OCI-LY3 (cell line): ENCODE measurements around the gene SLC17A2.

Experiments used
- H2AFZ ChIP-seq: fragments of 200-600, 300-600 bp; shearing (Covaris generic); 2 replicates; pipeline ENCODE4 v1.6.0; 2014; ENCODE audit warnings: antibody characterized with exemption, low read depth, low read length
- H3K27ac ChIP-seq: fragments of 200-600, 300-600 bp; sonication (generic); 2 replicates; pipeline ENCODE4 v1.5.1; 2014; ENCODE audit warnings: mild to moderate bottlenecking, low read length, moderate library complexity, mixed read lengths
- H3K27me3 ChIP-seq: fragments of 200-600, 300-600 bp; sonication (generic); 2 replicates; pipeline ENCODE4 v1.6.1; 2014; ENCODE audit warnings: low read depth, low read length, mixed read lengths
- H3K36me3 ChIP-seq: fragments of 200-600, 300-600 bp; sonication (generic); replicated peaks from 2 replicates; pipeline ENCODE3; 2014; ENCODE audit warnings: low read depth, low read length, mixed read lengths
- H3K4me1 ChIP-seq: fragments of 300-600, 200-600 bp; sonication (generic); 2 replicates; pipeline ENCODE4 v1.6.1; 2014; ENCODE audit warnings: low read length, mixed read lengths
- H3K4me2 ChIP-seq: fragments of 200-600, 300-600 bp; sonication (generic); 2 replicates; pipeline ENCODE4 v1.6.1; 2014; ENCODE audit warnings: low read length, mixed read lengths
- H3K4me3 ChIP-seq: fragments of 300-600, 200-600 bp; sonication (generic); 2 replicates; pipeline ENCODE4 v1.5.1; 2014; ENCODE audit warnings: antibody characterized with exemption, mild to moderate bottlenecking, low read length, moderate library complexity
- H3K79me2 ChIP-seq: fragments of 300-600, 200-600 bp; shearing (Covaris generic); 2 replicates; pipeline ENCODE4 v1.6.1; 2014; ENCODE audit warnings: mild to moderate bottlenecking, low read length, mixed read lengths
- H3K9ac ChIP-seq: fragments of 300-600, 200-600 bp; shearing (Covaris generic); 2 replicates; pipeline ENCODE4 v1.6.0; 2014; ENCODE audit warnings: mild to moderate bottlenecking, low read length, moderate library complexity
- H3K9me3 ChIP-seq: fragments of 200-600, 300-600 bp; shearing (Covaris generic); 2 replicates; pipeline ENCODE4 v1.6.1; 2014; ENCODE audit warnings: low read length, mixed read lengths; ENCODE audit not compliant: insufficient read depth
- H4K20me1 ChIP-seq: fragments of 200-600, 300-600 bp; sonication (generic); 2 replicates; pipeline ENCODE4 v1.6.1; 2016; ENCODE audit warnings: low read length, mixed read lengths; ENCODE audit not compliant: insufficient read depth
- CTCF ChIP-seq: fragments of 200-600, 300-600 bp; sonication (generic); IDR thresholded peaks from 2 replicates; pipeline ENCODE4 v1.5.1; 2014; ENCODE audit warnings: antibody characterized with exemption, low read length, low read depth
- EZH2phosphoT487 ChIP-seq: fragments of 200-600 bp; shearing (Covaris generic); IDR thresholded peaks from 2 replicates; pipeline ENCODE4 v1.6.1; 2018; ENCODE audit warnings: antibody characterized with exemption, mixed run types, low read depth

SLC17A2 gene

DNA sequence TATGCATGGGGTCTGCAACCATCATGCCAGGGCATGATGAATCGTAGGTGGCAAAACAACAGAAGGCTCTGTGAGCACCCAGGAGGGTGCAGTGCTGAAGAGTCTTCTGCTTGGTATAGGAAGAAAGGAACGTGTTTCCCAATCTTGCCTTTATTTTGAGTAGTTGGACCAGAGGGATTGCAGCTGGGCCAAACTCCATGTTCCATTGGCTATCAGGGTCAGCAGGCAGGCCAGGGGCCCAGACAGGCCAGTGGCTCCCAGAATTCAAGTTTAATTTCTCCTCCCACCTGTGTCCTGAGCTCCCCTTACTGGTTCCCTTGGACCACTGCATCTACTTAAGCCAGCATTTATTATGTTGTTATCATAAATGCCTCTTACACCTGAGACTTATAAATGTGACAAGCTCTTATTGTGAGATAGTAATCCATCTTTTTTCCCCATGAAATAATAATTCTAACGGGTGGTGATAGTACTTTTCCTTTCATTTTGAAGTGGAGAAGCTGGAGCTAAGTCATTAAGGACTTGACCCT, 31.2 kb upstream of the SLC17A2 start:
- H3K4me3 ChIP-seq = peak overlapping the region; percentile 97

GRCh38 chr6:25960734-25961133, 30.2 kb upstream of the SLC17A2 start:
- H3K9me3 ChIP-seq = no peaks in the 10 kb centered on the region
- peaks cover 10% of the 10 kb centered on the region for H3K79me2 ChIP-seq
- H2AFZ ChIP-seq = no peak overlapping the region
- no peak overlapping the region for H3K4me3 ChIP-seq
- no peaks in the 10 kb centered on the region for H3K36me3 ChIP-seq
- no peak for TF ChIP-seq CTCF
- no peak overlapping the region for H3K4me2 ChIP-seq
- no peaks in the 10 kb centered on the region for H4K20me1 ChIP-seq
- H3K9ac ChIP-seq = no peak overlapping the region
- no peak overlapping the region for H3K27ac ChIP-seq
- peaks cover 12% of the 10 kb centered on the region for H3K4me1 ChIP-seq
- no peaks in the 10 kb centered on the region for H3K27me3 ChIP-seq

More for the DNA sequence above, 31.2 kb upstream of the SLC17A2 start:
- H3K4me2 ChIP-seq = peak overlapping the region; percentile 90
- H4K20me1 ChIP-seq = no peaks in the 10 kb centered on the region
- no peak for TF ChIP-seq CTCF
- TF ChIP-seq EZH2phosphoT487 = no peak
- H3K4me1 ChIP-seq = peaks cover 12% of the 10 kb centered on the region
- H3K27me3 ChIP-seq = no peaks in the 10 kb centered on the region
- peaks cover 10% of the 10 kb centered on the region for H3K79me2 ChIP-seq
- H3K9me3 ChIP-seq = no peaks in the 10 kb centered on the region
- H3K27ac ChIP-seq = peak overlapping the region; percentile 84
- peak overlapping the region; percentile 96 for H3K9ac ChIP-seq
- H3K36me3 ChIP-seq = peaks cover 7% of the 10 kb centered on the region
- H2AFZ ChIP-seq = peak overlapping the region; percentile 79

GRCh38 chr6:25959890-25960536, 29.5 kb upstream of the SLC17A2 start:
- Histone ChIP-seq H3K27me3 (no peaks in the 10 kb centered on the region), H3K9ac (no peak overlapping the region), H4K20me1 (no peaks in the 10 kb centered on the region), H2AFZ (no peak overlapping the region), H3K4me1 (peaks cover 12% of the 10 kb centered on the region), H3K4me2 (no peak overlapping the region), H3K9me3 (no peaks in the 10 kb centered on the region), H3K4me3 (no peak overlapping the region), H3K36me3 (no peaks in the 10 kb centered on the region), H3K79me2 (peaks cover 10% of the 10 kb centered on the region), H3K27ac (no peak overlapping the region)
- TF ChIP-seq CTCF (no peak), EZH2phosphoT487 (no peak)

- H3K9ac ChIP-seq = no peak overlapping the region
- TF ChIP-seq CTCF (no peak), EZH2phosphoT487 (no peak)
- no peak overlapping the region for H2AFZ ChIP-seq
- no peak overlapping the region for H3K4me3 ChIP-seq
- no peaks in the 10 kb centered on the region for H3K9me3 ChIP-seq
- no peak overlapping the region for H3K4me2 ChIP-seq
- peaks cover 10% of the 10 kb centered on the region for H3K4me1 ChIP-seq
- peaks cover 8% of the 10 kb centered on the region for H3K79me2 ChIP-seq
- no peak overlapping the region for H3K27ac ChIP-seq
- H4K20me1 ChIP-seq = no peaks in the 10 kb centered on the region
- H3K36me3 ChIP-seq = no peaks in the 10 kb centered on the region
- H3K27me3 ChIP-seq = no peaks in the 10 kb centered on the region
Observed at GRCh38 chr6:25958700-25959162, 28.2 kb upstream of the SLC17A2 start.
